HG03520 (cell line): Measurements from ENCODE around the gene GTPBP3.
A peak's percentile ranks its signal among the peaks of the same experiment; 100 is the strongest.

Experiments
- ATAC-seq: cut with Tn5 transposase; IDR thresholded peaks from one replicate; pipeline ENCODE4 v1.9.1; 2021; ENCODE audit warnings: mild to moderate bottlenecking, moderate library complexity; ENCODE audit not compliant: unreplicated experiment

The GTPBP3 gene

DNA sequence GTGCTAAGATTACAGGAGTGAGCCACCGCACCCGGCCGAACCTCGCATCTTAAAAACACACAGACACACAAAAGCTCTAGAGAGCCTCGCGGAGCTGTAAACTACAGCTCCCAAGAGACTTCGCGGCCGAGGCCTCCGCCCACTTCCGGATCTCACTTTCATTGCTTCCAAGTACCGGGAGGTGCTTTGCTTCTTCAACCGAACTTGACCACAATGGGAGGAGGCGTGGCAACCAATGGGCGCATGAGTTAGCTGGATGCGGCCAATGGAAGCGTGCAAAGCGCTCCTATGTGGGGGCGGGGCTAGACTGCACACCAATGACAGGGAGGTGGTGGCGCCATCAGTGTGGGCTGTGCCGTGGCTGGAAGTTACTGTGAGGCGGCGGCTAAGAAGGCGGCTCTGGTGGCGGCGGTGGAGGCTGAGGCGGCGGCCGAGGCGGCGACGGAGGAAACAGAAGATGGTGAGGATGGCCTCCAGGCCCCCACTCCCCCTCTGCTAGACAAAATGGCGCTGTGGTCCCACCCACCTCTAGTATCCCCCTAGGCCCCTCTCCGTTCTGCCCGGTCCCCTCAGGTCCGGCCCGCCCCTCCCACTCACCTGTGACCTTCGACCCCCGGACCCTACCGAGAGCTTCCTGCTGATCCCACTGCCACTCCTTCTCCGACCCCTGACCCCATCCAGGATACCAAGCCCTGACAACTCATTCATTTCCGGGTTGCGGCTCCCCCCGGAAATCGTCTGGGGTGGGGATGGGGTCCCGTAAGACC lies 28.0 kb upstream of the GTPBP3 start, which contains the start of gene DDA1:
Gene DDA1 (plus strand): TSS at position 366 of the 767 bp plus-strand sequence. CDS start 92 bp downstream, at position 458.
- peak; percentile 45 for ATAC-seq

DNA sequence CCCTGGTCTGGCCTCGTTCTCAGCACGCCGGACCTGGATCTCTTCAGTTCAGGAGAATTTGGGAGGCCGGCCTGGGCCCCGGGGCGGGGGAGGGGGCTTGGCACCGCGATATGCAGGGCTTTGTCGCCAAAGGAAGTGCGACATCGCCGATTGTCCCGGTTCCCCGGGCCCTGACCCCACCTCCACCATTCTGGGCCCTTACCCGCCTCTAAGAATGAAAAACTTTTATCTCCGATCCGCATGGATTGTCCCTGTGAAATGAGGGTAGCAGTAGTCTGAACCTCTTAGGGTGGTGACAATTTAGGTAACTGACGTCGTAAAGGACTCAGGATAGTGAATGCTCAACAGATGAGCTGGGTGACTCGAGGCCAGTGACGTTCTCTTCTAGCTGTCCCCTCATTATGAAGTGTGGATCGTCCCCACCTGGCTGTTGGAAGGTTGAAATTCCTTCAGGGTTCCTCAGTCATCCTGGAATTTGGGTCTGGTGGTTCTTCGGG lies 27.3 kb upstream of the GTPBP3 start:
- ATAC-seq: no peak

DNA sequence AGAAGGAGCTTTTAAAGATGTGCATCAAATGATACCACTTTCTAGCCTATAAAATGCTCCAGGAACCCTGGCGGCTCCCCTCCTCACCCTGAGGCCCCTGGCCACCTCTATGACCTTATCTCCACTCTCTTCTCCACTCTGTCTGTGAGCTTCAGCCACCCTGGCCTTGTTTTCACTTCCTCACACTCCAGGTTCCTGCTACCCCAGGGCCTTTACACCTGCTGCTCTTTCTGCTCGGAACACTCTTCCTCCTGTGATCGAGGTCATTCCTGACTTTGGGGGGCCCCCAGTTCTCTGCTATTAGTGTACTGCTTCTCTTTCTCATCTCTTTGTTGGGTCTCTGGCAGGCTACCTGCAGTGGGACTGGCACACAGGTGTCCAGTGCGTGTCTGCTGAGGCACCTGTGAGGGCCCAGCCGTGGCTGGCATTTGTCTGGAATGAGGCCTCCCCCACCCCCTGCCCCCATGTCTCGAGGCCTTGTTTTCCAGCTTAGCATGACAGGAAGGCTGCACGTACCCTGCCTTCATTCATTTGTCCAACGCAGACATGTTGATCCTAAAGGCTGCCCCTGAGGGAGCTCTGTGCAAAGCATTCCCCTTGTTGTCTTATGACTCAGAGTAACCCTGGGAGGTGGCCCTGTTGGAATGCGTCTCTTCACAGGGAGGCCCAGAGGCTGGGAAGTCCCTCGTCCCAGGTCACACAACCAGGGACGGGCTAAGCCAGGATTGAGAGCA lies 25.7 kb upstream of the GTPBP3 start:
- ATAC-seq: no peak

DNA sequence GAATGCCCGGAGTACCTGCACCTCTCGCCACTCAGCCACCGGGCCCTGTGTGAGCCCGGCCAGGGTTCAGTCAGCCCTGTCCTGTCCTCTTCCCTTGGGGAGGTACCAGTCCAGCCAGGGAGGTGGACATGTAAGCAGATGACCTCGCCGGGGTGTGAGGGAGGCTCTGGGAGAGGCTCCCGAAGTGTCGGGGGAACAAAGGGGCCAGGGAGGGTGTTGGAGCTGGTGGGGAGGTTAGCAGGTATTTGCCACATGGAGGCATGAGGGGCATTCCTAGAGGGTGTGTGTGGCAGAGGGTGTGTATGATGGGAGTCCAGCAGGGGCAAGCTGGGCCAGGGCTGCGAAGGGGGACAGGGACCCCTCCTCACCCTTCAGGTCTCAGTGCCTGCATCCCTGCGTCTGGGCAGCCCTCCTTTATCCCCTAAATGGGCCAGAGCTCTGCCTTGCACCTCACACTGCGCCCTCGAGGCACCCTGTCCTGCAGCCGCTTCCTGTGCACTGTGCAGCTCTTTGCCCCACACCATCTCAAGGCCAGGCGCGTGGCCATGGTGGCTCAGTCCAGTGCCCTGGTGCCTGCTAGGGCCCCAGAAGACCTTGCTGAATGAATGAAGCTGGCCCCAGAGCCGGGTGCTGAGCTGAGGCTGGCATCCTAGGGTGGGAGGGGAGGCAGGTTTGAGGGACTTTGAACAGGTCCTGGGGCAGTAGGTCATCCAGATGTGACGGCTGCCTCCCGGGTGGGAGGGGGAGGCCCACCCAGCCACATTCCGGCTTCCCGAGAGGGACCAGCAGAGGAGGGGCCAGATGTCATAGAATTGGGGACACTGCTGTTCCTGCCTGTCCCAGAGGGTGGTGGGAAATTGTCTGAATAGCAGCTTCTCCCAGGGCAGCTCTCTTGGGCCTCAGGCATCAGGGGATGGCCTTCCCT lies 24.9 kb upstream of the GTPBP3 start:
- ATAC-seq: no peak

DNA sequence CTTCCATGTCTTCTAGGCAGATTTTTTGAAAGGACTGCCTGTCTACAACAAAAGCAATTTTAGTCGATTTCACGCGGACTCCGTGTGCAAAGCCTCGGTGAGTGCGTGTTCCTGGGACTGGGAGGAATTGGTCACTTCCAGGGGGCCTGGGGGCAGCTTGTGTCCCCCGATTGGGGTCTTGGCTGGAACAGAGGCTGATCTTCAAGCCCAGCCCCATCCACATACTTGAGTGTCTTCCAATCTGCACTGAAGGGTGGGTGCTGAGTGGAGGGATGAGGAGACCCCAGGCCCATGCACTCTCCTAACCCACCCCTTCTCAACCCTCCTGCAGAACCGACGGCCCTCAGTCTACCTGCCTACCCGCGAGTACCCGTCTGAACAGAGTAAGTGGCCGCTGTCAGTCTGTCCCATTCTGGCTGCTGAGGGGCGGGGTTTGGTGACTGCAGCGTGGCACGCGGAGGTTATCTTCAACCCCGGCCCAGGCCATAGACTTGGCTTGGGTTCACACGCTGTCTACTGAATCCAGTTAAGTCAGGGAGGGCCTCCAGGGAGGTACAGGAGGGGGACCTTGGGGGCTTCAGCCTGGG lies 23.3 kb upstream of the GTPBP3 start:
- ATAC-seq: no peak

DNA sequence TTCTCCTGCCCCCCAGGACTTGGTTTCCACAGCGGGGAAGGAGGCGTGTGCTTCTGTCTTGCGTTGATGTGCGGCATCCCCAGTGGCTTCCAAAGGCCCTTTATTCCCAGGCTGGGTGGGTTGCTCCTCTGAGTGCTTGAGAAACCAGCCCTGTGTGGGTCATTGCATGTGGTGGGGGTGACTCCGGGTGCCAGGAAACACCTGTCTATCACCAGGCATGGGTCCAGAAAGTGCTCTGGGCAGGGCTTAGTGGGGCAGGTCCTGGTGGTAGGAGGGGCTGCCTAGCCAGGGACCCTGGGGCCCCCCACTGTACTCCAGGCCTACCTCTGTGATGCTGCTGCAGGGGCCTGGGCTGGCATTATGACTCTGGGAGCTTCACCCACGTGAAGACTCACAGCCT lies 18.4 kb upstream of the GTPBP3 start:
- no peak for ATAC-seq

DNA sequence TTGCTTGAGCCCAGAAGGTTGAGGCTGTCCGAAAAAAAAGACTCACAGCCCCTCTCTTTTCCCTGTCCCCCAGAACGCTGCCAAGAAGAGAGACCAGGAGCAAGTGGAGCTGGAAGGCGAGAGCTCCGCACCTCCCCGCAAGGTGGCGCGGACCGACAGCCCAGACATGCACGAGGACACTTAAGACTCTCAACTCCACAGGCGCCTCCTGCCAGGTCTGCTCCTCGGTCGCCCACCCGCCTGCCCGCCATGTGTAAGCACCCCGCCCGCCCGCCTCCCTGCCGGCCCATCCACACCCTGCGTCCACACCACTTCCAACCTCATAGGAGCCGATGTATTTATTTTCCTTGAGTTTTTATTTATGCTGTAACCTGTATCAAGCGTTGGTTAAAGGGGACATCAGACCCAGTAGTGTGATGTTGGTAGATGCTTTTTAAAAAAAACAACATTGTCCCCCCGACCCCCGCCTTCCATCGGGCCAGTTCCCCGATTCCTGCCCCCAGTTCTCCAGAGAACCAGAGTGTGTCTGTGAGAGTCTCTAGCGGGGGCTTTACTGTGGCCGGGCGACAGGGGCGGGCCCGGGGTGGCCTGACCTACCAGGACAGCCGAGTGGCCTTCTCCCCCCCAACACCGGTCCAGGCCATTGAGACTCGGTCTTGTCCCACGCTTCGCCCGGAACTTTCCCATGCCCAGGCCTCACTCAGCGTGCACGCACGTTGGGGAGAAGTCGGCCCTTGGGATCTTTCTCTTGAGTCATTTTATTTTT lies 17.7 kb upstream of the GTPBP3 start:
- ATAC-seq: no peak

DNA sequence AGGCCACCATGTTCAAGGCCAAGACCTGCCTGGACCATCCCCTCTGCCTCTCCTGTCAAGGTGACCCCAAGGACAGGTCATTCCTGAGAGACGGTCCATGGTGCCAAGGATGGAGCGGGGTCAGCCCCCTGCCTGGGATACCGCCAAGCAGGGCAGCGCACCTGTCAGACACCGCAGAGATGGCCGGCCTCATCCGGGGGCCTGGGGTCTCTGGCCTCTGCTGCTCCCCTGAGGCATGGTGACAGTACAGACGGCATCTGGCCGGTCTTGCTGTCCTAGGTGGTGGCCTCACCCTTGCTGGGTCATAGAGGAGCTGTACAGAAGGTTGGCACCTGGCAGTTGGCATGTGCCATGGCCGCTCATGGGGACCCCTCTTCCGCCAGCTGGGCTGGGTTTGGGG lies 16.9 kb upstream of the GTPBP3 start:
- no peak for ATAC-seq

DNA sequence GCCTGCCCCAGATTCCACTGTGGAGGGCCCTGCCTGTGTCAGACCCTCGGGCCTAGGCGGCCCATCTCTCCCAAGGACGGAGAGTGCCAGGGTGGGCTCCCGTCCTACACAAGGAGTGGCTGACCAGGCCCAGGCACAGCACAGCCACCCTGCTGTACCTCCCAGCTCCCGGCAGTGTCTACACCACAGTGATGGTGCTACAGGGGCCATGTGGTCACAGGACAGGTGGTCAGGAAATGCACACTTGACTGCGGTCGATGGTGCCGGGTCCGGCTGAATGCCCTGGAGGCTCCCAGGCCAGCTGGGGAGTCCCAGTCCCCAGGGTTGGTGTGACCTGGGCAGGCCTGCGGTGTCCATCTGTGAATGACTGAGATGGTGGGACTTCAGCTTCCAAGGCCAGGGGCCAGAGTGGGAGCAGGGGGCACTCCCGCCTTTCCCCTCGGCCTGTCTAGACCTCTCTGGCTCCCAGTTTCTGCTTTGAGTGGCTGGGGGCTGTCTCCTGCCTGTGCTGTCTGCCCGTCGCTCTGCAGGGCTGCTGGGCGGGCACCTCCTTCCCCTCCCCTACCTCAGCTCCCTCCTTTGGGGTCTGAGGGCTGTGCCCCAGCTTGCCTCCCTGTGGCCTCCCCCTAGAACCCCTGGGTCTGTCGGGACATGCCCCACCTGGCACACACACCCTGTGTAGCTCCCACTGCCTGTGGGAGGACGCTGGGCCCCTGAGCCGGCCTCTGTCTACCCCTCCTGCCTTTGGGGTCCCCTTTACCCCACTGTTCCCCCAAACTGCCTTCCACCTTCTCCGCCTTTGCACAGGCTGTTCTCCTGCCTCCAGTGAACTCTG lies 15.5 kb upstream of the GTPBP3 start:
- no peak for ATAC-seq

DNA sequence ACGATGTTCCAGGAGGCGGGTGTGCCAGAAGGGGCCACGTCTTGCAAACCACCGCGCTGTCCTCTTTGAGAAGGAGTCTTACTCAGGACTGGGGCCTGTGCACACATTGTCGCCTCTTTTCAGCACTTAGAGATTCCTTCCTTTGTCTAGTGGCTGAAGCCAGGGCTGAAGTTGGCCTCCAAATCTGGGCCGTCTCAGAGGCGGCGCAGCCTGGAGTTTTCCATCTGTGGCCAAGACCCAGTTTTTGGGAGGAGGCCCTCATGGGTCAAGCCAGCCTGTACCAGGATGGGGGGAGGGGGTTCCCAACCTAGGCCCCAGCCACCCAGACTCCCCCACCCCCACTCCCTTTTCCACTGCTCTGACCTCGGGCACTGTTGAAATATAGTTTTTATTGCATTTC lies 14.5 kb upstream of the GTPBP3 start:
- ATAC-seq: no peak

DNA sequence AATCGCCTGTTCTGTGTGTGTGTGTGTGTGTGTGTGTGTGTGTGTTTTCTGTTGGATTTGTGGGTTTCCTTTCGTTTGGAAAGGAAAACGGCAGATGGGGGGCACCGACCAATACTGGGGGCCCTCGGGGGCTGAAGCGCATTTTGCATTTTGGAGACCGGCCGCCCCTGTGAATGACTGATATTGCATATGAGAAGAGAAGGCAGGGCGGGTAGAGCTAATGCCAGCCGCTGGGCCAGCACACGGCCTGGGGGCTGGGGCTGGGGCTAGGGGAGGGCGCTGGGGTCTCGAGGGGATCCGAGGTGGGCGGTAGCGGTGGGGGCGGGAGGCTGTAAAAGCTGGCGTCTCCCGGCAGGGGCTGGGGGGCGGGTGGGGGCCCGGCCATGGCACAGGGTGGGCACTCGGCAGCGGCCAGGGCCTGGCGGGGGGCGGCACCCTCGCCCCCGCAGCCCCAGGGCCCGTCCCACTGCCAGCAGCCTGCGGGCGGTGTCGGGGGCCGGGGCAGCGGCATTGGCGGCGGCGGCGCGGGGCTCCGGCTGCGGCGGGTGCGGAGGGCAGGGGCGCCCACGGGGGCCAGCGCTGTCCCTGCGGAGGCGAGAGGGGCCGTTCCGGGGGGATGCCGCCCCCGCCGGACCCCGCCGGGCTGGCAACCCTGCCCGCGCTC lies 13.9 kb upstream of the GTPBP3 start:
- no peak for ATAC-seq

DNA sequence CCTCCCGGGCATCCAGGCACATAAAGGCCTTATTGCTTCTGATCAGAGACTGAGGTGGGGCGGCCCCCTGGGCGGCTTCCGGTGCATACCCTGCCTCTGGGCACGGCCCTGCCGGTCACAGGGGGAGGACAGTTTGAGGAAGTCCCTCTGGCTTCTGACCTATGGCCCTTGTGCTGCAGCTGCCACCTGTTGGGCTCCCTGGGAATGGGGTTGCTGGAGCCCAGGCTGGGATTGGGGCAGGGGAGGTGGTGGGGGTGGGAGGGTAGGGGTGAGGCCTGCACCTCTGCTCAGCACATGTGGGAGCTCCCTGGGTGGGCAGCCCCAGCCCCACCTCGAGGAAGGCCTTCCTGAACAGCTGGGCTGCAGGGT lies 13.4 kb upstream of the GTPBP3 start:
- no peak for ATAC-seq

DNA sequence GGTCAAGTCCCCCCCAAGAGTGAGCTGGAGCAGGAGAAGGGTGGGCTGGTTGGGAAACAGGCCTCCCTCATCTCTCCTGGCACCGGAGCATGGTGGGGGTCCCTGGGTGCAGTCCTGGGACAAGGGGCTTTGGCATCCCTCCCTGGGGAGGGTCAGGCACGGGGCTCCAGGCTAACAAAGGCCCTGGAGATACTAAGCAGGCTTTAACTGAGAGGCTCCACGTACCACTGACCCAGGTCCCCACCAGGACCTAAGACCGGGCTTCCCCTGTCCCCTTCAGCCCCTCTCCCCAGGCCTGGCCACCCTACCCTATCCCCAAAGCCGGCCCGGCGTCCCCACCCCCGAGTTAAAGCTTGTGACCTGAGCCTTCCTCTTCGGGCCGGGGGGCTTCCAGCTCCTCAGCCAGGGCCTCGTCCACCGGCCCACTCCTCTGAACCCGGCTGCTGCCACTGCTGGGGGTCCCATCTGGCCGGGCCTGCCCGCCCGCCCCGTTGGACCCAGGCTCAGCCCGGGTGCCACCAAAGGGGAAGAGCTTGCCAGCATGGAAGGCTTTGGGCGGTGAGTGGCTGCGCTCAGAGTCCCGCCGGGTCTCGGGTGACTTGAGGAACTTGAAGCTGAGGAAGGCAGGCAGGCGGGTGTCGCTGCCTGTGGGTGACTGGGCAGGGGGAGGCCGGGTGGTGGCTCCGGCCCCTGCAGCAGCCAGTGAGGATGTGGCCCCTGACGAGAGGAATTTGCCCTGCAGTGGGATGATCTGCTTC lies 12.8 kb upstream of the GTPBP3 start:
- ATAC-seq: no peak

DNA sequence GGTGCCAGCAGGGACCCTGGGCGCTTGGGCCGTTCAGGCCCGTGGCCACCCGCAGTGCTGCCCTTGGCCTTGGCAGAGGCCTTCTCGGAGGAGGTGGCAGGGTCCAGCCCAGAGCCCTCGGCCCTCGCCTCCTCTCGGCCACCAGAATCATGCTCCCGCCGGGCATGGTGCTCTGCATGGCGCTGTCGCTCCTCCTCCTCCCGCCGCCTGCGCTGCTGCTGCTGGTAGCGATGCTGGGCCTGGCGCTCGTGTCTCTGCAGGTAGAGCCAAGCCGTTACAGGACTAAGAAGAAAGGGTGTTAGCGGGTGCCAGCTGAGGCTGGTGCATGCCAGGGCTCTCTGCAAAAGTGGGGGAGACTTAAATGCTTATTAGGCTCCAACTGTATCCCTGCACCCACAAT lies 12.2 kb upstream of the GTPBP3 start:
- ATAC-seq: no peak

DNA sequence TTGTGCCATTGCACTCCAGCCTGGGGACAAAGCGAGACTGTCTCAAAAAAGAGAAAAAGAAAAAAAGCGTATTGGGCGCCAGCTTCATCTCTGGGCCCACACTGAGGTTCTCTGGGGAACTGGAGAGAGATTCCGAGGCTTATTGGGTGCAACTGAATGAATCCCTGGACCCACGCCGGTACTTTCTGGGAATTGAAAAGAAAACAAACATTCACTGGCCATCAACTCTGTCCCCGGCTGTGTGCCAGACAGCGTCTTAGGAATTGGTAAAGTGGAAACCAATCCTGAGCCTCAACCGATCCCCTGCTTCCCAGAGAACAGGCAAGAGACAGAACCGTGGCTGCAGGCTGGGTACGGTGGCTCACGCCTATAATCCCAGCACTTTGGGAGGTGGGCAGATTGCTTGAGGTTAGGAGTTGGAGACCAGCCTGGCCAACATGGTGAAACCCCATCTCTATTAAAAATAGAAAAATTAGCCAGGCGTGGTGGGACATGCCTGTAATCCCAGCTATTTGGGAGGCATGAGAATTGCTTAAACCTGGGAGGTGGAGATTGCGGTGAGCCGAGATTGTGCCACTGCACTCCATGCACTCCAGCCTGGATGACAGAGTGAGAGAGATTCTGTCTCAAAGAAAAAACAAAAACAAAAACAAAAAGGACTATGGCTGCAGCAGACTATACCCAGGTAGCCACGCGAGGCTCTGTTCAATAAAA lies 11.3 kb upstream of the GTPBP3 start:
- ATAC-seq: no peak

DNA sequence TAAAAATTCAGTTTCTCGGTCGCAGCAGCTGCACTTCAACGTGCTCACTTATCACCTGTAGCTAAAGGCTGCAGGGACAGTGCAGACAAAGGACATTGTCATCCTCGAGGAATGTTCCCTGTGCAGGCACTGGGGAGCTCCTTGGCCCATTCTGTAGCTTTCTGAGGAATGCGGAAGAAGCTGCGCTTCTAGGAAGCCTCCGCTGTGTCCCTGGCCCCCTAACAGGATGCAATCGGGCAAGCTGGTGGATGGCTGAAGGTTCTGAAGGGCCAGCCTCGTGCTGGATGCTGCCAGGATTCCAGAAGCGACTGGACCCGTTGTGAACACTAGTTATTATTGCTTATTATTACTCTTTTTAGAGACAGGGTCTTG lies 10.8 kb upstream of the GTPBP3 start:
- ATAC-seq: no peak

DNA sequence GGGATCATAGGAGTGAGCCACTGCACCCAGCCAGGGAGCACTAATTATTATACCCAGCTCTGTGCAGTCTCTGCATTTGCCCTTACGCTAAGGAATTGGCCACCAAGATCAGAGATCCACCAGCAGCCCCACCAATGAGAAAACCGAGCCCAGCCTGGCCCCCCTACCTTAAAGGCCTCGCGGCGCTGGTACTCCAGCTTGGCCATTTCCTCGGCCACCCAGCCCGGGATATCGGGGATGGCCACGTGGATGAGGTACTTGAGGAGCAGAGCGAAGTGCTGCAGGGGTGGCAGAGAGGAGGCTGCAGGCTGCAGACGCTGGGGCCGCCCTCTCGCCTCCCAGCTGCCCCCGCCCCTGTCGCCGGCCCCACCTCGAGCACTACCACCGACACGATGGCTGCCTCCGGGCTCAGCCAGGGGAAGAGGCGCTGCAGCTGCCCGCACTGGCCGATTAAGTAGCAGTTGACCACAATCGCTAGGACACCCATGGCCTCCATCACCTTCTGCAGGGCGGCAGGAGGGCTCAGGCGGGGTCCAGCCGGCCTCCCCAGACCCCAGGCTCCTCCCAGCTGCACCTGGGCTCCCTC lies 10.2 kb upstream of the GTPBP3 start:
- ATAC-seq: no peak
